HFFc6 (cell line): ENCODE data around the gene C19orf73. TPM values are rescaled to one million over a fixed set of nuclear protein-coding genes. Genes with fewer than 3 reads are reported as not detected.
A peak's percentile ranks its signal among the peaks of the same experiment; 100 is the strongest.

Source experiments
- DNase-seq: peaks from one replicate; pipeline ENCODE4 v3.0.0-alpha.2; 2018
- H3K27ac Mint-ChIP-seq: 2 replicates; pipeline ENCODE4 v1.8.0; 2020; ENCODE audit warnings: mild to moderate bottlenecking, mixed read lengths
- H3K27me3 Mint-ChIP-seq: 2 replicates; pipeline ENCODE4 v1.8.0; 2021; ENCODE audit warnings: mild to moderate bottlenecking, moderate library complexity, mixed read lengths; ENCODE audit not compliant: insufficient read depth
- H3K36me3 Mint-ChIP-seq: 2 replicates; pipeline ENCODE4 v1.8.0; 2021; ENCODE audit warnings: low read depth, mixed read lengths
- H3K4me1 Mint-ChIP-seq: 2 replicates; pipeline ENCODE4 v1.8.0; 2020; ENCODE audit warnings: low read depth, mixed read lengths
- H3K4me3 Mint-ChIP-seq: 2 replicates; pipeline ENCODE4 v1.8.0; 2020; ENCODE audit warnings: mild to moderate bottlenecking, moderate library complexity, mixed read lengths
- H3K9me3 Mint-ChIP-seq: 2 replicates; pipeline ENCODE4 v1.8.0; 2020; ENCODE audit warnings: mild to moderate bottlenecking, mixed read lengths
- long read RNA-seq: library from polyadenylated mRNA; unstranded; transcript quantifications from one replicate; pipeline ENCODE4 v2.0.0, GENCODE V29; 2019
- total RNA-seq, 6 experiments: library from RNA; stranded (reverse); fragmentation: NEBNext Ultra II Directional; extraction: Animal tissue kit (Norgen Biotek cat#: 25700); gene quantifications; 2 replicates in 1 of 6; 3 replicates in 5 of 6; pipeline ENCODE4 v1.2.3, GENCODE V29; 2021
- TF ChIP-seq, protein P1 (sequence below): fragments of 200-600 bp; sonication (generic); IDR thresholded peaks from 2 replicates; pipeline ENCODE4 v1.5.0; 2021; ENCODE audit warnings: antibody characterized with exemption, mild to moderate bottlenecking

The C19orf73 gene
- 1 to 10 TPM in 1 of 6 experiments, under 1 TPM in 5; 0.60 to 1.1 (median 0.71) TPM for total RNA-seq
- long read RNA-seq, partial matches to known transcripts, result 0 of 2 reads
- long read RNA-seq, other reads (novel, unspliced or antisense), result 0 of 2 reads

GRCh38 chr19:49118565-49119410 lies at the start of gene C19orf73:
Gene C19orf73, minus strand, starts transcription at chr19:49119143. Its CDS starts 121 bp downstream, at chr19:49119022.
- TF ChIP-seq, protein P1, sequence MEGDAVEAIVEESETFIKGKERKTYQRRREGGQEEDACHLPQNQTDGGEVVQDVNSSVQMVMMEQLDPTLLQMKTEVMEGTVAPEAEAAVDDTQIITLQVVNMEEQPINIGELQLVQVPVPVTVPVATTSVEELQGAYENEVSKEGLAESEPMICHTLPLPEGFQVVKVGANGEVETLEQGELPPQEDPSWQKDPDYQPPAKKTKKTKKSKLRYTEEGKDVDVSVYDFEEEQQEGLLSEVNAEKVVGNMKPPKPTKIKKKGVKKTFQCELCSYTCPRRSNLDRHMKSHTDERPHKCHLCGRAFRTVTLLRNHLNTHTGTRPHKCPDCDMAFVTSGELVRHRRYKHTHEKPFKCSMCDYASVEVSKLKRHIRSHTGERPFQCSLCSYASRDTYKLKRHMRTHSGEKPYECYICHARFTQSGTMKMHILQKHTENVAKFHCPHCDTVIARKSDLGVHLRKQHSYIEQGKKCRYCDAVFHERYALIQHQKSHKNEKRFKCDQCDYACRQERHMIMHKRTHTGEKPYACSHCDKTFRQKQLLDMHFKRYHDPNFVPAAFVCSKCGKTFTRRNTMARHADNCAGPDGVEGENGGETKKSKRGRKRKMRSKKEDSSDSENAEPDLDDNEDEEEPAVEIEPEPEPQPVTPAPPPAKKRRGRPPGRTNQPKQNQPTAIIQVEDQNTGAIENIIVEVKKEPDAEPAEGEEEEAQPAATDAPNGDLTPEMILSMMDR, result peak; percentile 46
- Mint-ChIP-seq H3K4me1 (peaks cover 23% of the 10 kb centered on the region), H3K9me3 (no peaks in the 10 kb centered on the region), H3K36me3 (0 out of 2 replicates have a peak, but pooled peaks cover 3% of the 10 kb centered on the region), H3K4me3 (peak within 1 kb of the TSS; percentile 89), H3K27ac (peak within 1 kb of the TSS; percentile 77), H3K27me3 (peaks cover 15% of the 10 kb centered on the region)
- peak; percentile 92 for DNase-seq

DNA sequence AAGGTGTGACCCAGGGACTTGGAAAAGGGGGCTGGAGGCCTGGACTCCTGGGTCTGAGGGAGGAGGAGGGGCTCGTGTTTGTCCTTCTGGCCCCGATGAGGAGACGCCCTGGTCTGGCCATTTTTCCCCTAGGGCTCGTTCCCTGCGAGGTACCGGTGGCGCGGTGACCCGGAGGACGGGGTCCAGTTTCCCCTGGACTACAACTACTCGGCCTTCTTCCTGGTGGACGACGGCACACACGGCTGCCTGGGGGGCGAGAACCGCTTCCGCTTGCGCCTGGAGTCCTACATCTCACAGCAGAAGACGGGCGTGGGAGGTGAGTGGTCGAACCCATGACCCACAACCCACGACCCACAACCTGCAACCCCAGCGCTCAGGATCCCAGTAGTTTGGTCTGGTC lies 49.5 kb upstream of the C19orf73 start:
- no peaks in the 10 kb centered on the region for H3K4me1 Mint-ChIP-seq
- H3K27me3 Mint-ChIP-seq, result no peaks in the 10 kb centered on the region; the same call in 1 of the 2 replicates
- no peaks in the 10 kb centered on the region; the same call in 1 of the 2 replicates for H3K36me3 Mint-ChIP-seq
- TF ChIP-seq, protein P1, result no peak
- no peak for DNase-seq
- no peak overlapping the region for H3K27ac Mint-ChIP-seq
- no peaks in the 10 kb centered on the region for H3K9me3 Mint-ChIP-seq
- no peak overlapping the region for H3K4me3 Mint-ChIP-seq

DNA sequence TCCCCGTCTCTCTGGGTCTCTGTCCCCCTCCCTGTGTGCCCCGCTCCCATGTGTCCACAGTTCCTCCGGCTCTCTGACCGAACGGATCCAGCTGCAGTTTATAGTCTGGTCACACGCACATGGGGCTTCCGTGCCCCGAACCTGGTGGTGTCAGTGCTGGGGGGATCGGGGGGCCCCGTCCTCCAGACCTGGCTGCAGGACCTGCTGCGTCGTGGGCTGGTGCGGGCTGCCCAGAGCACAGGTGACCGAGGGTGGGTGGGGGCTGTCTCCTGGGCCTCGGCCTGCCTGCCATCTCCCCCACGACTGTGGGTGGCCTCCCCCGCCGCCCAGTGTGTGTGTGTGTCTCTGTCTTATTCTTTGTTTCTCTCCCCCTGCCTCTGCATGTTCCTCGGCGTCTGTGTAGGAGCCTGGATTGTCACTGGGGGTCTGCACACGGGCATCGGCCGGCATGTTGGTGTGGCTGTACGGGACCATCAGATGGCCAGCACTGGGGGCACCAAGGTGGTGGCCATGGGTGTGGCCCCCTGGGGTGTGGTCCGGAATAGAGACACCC lies 49.0 kb upstream of the C19orf73 start:
- H3K4me1 Mint-ChIP-seq, result no peaks in the 10 kb centered on the region
- no peak overlapping the region for H3K4me3 Mint-ChIP-seq
- no peaks in the 10 kb centered on the region; the same call in 1 of the 2 replicates for H3K36me3 Mint-ChIP-seq
- no peaks in the 10 kb centered on the region for H3K9me3 Mint-ChIP-seq
- TF ChIP-seq, protein P1, result no peak
- DNase-seq, result no peak
- no peaks in the 10 kb centered on the region; the same call in 1 of the 2 replicates for H3K27me3 Mint-ChIP-seq
- H3K27ac Mint-ChIP-seq, result no peak overlapping the region

- H3K4me1 Mint-ChIP-seq, result peaks cover 10% of the 10 kb centered on the region
- peaks cover 2% of the 10 kb centered on the region; the same call in 1 of the 2 replicates for H3K36me3 Mint-ChIP-seq
Observed at GRCh38 chr19:49165865-49166301, 46.9 kb upstream of the C19orf73 start.

More at GRCh38 chr19:49165865-49166301, 46.9 kb upstream of the C19orf73 start:
- DNase-seq, result no peak
- Mint-ChIP-seq H3K27me3 (no peaks in the 10 kb centered on the region; the same call in 1 of the 2 replicates), H3K4me3 (no peak overlapping the region), H3K27ac (no peak overlapping the region), H3K9me3 (no peaks in the 10 kb centered on the region)
- TF ChIP-seq, protein P1, result peak; percentile 10; the same call in 1 of the 2 replicates
